HCT116 (cell line): ENCODE results near the gene GPR173. TPM values are rescaled to one million over a fixed set of nuclear protein-coding genes. Genes with fewer than 3 reads are reported as not detected.

ENCODE experiments used
- ATAC-seq: fragments of 200-7000 bp; cut with Tn5 transposase; 2 replicates; pipeline ENCODE4 v1.9.1; 2020; ENCODE audit warnings: mild to moderate bottlenecking, moderate library complexity
- BruUV-seq: library from RNA; stranded (reverse); fragments of 400-500 nt; replicated peaks from 2 replicates; lab custom pipeline; 2021; lab: Mats Ljungman, UMichigan
- CTCF ChIA-PET: fragments of 300-600 bp; sonication (Branson Sonifier 250); formaldehyde crosslinking; loops from one replicate; lab custom pipeline; 2021; ENCODE audit warnings: antibody characterized with exemption; lab: Charles Lee
- POLR2A ChIA-PET: fragments of 300-600, 350-600 bp; sonication (Branson Sonifier 250); formaldehyde crosslinking; loops from one replicate; lab custom pipeline; 2021; ENCODE audit warnings: antibody characterized with exemption; lab: Charles Lee
- RAD21 ChIA-PET, 2 experiments: fragments of 300-600 bp; sonication (Branson Sonifier 250); formaldehyde crosslinking; loops; one replicate each; lab custom pipeline; 2023; ENCODE audit warnings: low total read pairs in 2 of 2; ENCODE audit not compliant: uncharacterized antibody in 2 of 2, unreplicated experiment in 2 of 2, low non-redundant PET in 1 of 2; lab: Charles Lee
- DNase-seq: peaks from one replicate; pipeline ENCODE4 v3.0.0-alpha.2; 2010; ENCODE audit warnings: low read depth, low spot score
- H2AFZ ChIP-seq: fragments of 200-600 bp; shearing (Covaris generic), sonication (generic); 2 replicates; pipeline ENCODE4 v1.6.1; 2017; ENCODE audit warnings: low read depth, mixed run types, mixed read lengths, antibody characterized with exemption, low read length; ENCODE audit not compliant: poor library complexity, severe bottlenecking
- H3K27ac ChIP-seq: 2 replicates; pipeline ENCODE4 v1.5.1; 2012; ENCODE audit warnings: low read depth, low read length
- H3K27me3 ChIP-seq: fragments of 200-600 bp; sonication (generic); 2 replicates; pipeline ENCODE4 v1.6.1; 2016; ENCODE audit warnings: mixed run types, low read length, mixed read lengths; ENCODE audit not compliant: insufficient read depth
- H3K36me3 ChIP-seq, 2 experiments: fragments of 200-500 bp in 1 of 2; fragments of 200-600 bp in 1 of 2; sonication (Bioruptor generic) in 1 of 2; sonication (generic) in 1 of 2; 2 replicates each; pipeline versions ENCODE4 v1.5.1 to v1.6.1; 2014 to 2016; ENCODE audit warnings: low read length in 2 of 2, inconsistent platforms in 1 of 2, mixed read lengths in 1 of 2, mixed run types in 1 of 2; ENCODE audit not compliant: insufficient read depth in 2 of 2, control insufficient read depth in 1 of 2
- H3K4me1 ChIP-seq, 2 experiments: fragments of 200-600 bp in 1 of 2; sonication (generic) in 1 of 2; 2 replicates each; pipeline versions ENCODE4 v1.5.1 to v1.6.1; 2012 to 2017; ENCODE audit warnings: low read length in 2 of 2, inconsistent platforms in 1 of 2, mild to moderate bottlenecking in 1 of 2, mixed read lengths in 1 of 2, mixed run types in 1 of 2, moderate library complexity in 1 of 2; ENCODE audit not compliant: insufficient read depth in 2 of 2, control insufficient read depth in 1 of 2
- H3K4me2 ChIP-seq: fragments of 200-600 bp; sonication (generic); 2 replicates; pipeline ENCODE4 v1.6.1; 2017; ENCODE audit warnings: mixed run types, low read length, mixed read lengths
- H3K4me3 ChIP-seq, 2 experiments: fragments of 200-600 bp in 1 of 2; sonication (generic) in 1 of 2; replicated peaks in 1 of 2; 2 replicates each; pipeline ENCODE4 v1.5.1; 2011 to 2016; ENCODE audit warnings: low read length in 2 of 2, control low read depth in 1 of 2, low read depth in 1 of 2, mild to moderate bottlenecking in 1 of 2, mixed read lengths in 1 of 2, mixed run types in 1 of 2
- H3K79me2 ChIP-seq: fragments of 200-600 bp; sonication (generic); 2 replicates; pipeline ENCODE4 v1.6.1; 2017; ENCODE audit warnings: mild to moderate bottlenecking, mixed run types, low read length, moderate library complexity, mixed read lengths; ENCODE audit not compliant: insufficient read depth
- H3K9ac ChIP-seq: fragments of 200-600 bp; sonication (generic); 2 replicates; pipeline ENCODE4 v1.6.1; 2016; ENCODE audit warnings: low read length, mixed read lengths
- H3K9me2 ChIP-seq: fragments of 200-600 bp; sonication (generic), shearing (Covaris generic); 2 replicates; pipeline ENCODE4 v1.6.1; 2017; ENCODE audit warnings: mixed run types, mild to moderate bottlenecking, moderate library complexity; ENCODE audit not compliant: insufficient read depth
- H3K9me3 ChIP-seq, 2 experiments: fragments of 200-500 bp in 1 of 2; fragments of 200-600 bp in 1 of 2; sonication (Bioruptor generic) in 1 of 2; sonication (generic) in 1 of 2; 2 replicates each; pipeline ENCODE4 v1.6.1; 2014 to 2017; ENCODE audit warnings: low read length in 2 of 2, mixed read lengths in 2 of 2, inconsistent platforms in 1 of 2, low read depth in 1 of 2, mild to moderate bottlenecking in 1 of 2, mixed run types in 1 of 2, moderate library complexity in 1 of 2; ENCODE audit not compliant: control insufficient read depth in 1 of 2, insufficient read depth in 1 of 2
- H4K20me1 ChIP-seq: fragments of 200-600 bp; sonication (generic), shearing (Covaris generic); 2 replicates; pipeline ENCODE4 v1.6.1; 2017; ENCODE audit warnings: mixed run types, mild to moderate bottlenecking, moderate library complexity; ENCODE audit not compliant: insufficient read depth
- CBX3 ChIP-seq: IDR thresholded peaks from 2 replicates; pipeline ENCODE4 v1.6.1; 2012; ENCODE audit warnings: low read depth
- CEBPB ChIP-seq: IDR thresholded peaks from 2 replicates; pipeline ENCODE4 v1.6.1; 2012; ENCODE audit warnings: low read depth
- EGR1 ChIP-seq: IDR thresholded peaks from 2 replicates; pipeline ENCODE4 v1.6.1; 2012; ENCODE audit warnings: low read depth
- ELF1 ChIP-seq: IDR thresholded peaks from 2 replicates; pipeline ENCODE4 v1.6.1; 2012; ENCODE audit warnings: low read depth, borderline replicate concordance
- EZH2 ChIP-seq: fragments of 200-600 bp; sonication (generic); IDR thresholded peaks from 2 replicates; pipeline ENCODE4 v1.6.1; 2017; ENCODE audit warnings: antibody characterized with exemption, mixed run types
- EZH2phosphoT487 ChIP-seq: fragments of 200-600 bp; IDR thresholded peaks from 2 replicates; pipeline ENCODE4 v1.6.1; 2018; ENCODE audit warnings: antibody characterized with exemption, borderline replicate concordance
- FOSL1 ChIP-seq: IDR thresholded peaks from 2 replicates; pipeline ENCODE4 v1.6.1; 2012; ENCODE audit warnings: low read depth
- JUND ChIP-seq: IDR thresholded peaks from 2 replicates; pipeline ENCODE4 v1.6.1; 2012
- POLR2A ChIP-seq: IDR thresholded peaks from 2 replicates; pipeline ENCODE4 v1.7.0; 2011; ENCODE audit warnings: borderline replicate concordance; ENCODE audit not compliant: insufficient read depth, insufficient read length; ENCODE audit errors: extremely low read depth
- POLR2AphosphoS5 ChIP-seq: IDR thresholded peaks from 2 replicates; pipeline ENCODE4 v1.6.1; 2011; ENCODE audit warnings: mild to moderate bottlenecking, low read depth, low read length, moderate library complexity
- RAD21 ChIP-seq: IDR thresholded peaks from 2 replicates; pipeline ENCODE4 v1.6.1; 2012; ENCODE audit warnings: low read depth, mild to moderate bottlenecking
- SIN3A ChIP-seq: IDR thresholded peaks from 2 replicates; pipeline ENCODE4 v1.6.1; 2012; ENCODE audit warnings: low read depth
- TCF7L2 ChIP-seq: IDR thresholded peaks from 2 replicates; pipeline ENCODE4 v1.7.0; 2011; ENCODE audit warnings: borderline replicate concordance, inconsistent platforms; ENCODE audit not compliant: insufficient read depth, insufficient read length; ENCODE audit errors: extremely low read depth
- ZFX ChIP-seq: fragments of 450-650 bp; IDR thresholded peaks from 2 replicates; pipeline ENCODE4 v1.6.1; 2017
- ZNF274 ChIP-seq: fragments of 200-500 bp; sonication (Bioruptor generic); IDR thresholded peaks from 2 replicates; pipeline ENCODE4 v1.6.1; 2014; ENCODE audit warnings: mild to moderate bottlenecking, low read depth, low read length, inconsistent platforms
- intact Hi-C: fragments of 100-400 bp; cut with micrococcal nuclease; formaldehyde crosslinking; loops from 2 replicates; pipeline ENCODE4 v1.10.0; 2022
- total RNA-seq: library from RNA; stranded (reverse); gene quantifications from one replicate; pipeline ENCODE4 v1.2.1, GENCODE V29; 2021; ENCODE audit not compliant: unreplicated experiment
- TF ChIP-seq, protein P1 (sequence below), 3 experiments: fragments of 200-600 bp in 1 of 3; sonication (generic) in 1 of 3; IDR thresholded peaks in 2 of 3; conservative IDR thresholded peaks in 1 of 3; 2 replicates each; pipeline ENCODE4 v1.5.1; 2012 to 2017; ENCODE audit warnings: low read depth in 2 of 3, low read length in 2 of 3, antibody characterized with exemption in 1 of 3, borderline replicate concordance in 1 of 3, control low read depth in 1 of 3, mild to moderate bottlenecking in 1 of 3, mixed read lengths in 1 of 3, mixed run types in 1 of 3, moderate library complexity in 1 of 3; ENCODE audit not compliant: insufficient read depth in 1 of 3
- TF ChIP-seq, protein P2 (sequence below): IDR thresholded peaks from 2 replicates; pipeline ENCODE4 v1.6.1; 2012; ENCODE audit warnings: low read depth
- TF ChIP-seq, protein P3 (sequence below): IDR thresholded peaks from 2 replicates; pipeline ENCODE4 v1.6.1; 2012
- TF ChIP-seq, protein P4 (sequence below): IDR thresholded peaks from 2 replicates; pipeline ENCODE4 v1.6.1; 2012
- TF ChIP-seq, protein P5 (sequence below): IDR thresholded peaks from 2 replicates; pipeline ENCODE4 v1.6.1; 2011; ENCODE audit warnings: mild to moderate bottlenecking, low read length, moderate library complexity; ENCODE audit not compliant: insufficient replicate concordance; ENCODE audit errors: extremely low read depth

The GPR173 gene
- total RNA-seq, 1 experiment from 2014 or later = 3.4 TPM

DNA sequence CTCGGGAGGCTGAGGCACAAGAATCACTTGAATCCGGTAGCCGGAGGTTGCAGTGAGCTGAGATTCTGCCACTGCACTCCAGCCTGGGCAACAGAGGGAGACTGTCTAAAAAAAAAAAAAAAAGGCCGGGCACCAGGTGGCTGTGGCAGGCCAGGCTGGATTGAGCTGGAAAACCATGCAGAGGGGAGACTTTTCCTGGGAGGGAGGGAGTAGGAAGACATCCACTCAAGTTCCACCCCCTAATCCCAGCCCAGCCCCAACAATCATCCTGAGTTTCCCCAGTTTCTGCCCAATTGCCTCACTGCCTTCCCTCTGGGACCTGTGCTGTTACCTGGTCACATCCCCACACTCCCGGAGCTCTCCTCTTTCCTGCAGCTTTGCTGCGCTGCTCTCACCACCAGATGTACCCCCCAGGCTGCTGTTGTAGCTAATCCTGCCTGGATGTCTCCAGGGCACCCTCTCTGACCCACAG is 24.6 kb downstream of the GPR173 start:
- intact Hi-C loops = no loop called here
- ATAC-seq (peak; percentile 50), DNase-seq (peak; percentile 21)
- Histone ChIP-seq H3K4me3 (peak overlapping the region; percentile 11 to 60; a peak in 3 of 4 replicates), H3K79me2 (no peaks in the 10 kb centered on the region), H3K36me3 (no peaks in the 10 kb centered on the region), H3K9me3 (no peaks in the 10 kb centered on the region), H3K27ac (peak overlapping the region; percentile 63), H3K9ac (peak overlapping the region; percentile 59), H3K9me2 (no peaks in the 10 kb centered on the region), H4K20me1 (no peaks in the 10 kb centered on the region), H2AFZ (peak overlapping the region; percentile 74), H3K4me2 (peak overlapping the region; percentile 95), H3K27me3 (no peaks in the 10 kb centered on the region), H3K4me1 (peaks cover 4 to 26% of the 10 kb centered on the region in 2 experiments; a peak in 3 of 4 replicates)
- ChIA-PET CTCF (interaction anchor here (0.6 to 1.1 kb wide), 2 partner anchors 9 to 35 kb away, joined by 3 to 4 read pairs; no protein-coding TSS in a partner anchor), POLR2A (interaction anchor here (2.6 kb wide), 1 partner anchor 9 kb away, joined by 25 read pairs; the partner anchor contains the start of gene TSPYL2), RAD21 (interaction anchor here in 1 of 2 experiments (0.5 kb wide), 1 partner anchor 25 kb away, joined by 3 read pairs; no protein-coding TSS in a partner anchor)
- TF ChIP-seq, protein P1, sequence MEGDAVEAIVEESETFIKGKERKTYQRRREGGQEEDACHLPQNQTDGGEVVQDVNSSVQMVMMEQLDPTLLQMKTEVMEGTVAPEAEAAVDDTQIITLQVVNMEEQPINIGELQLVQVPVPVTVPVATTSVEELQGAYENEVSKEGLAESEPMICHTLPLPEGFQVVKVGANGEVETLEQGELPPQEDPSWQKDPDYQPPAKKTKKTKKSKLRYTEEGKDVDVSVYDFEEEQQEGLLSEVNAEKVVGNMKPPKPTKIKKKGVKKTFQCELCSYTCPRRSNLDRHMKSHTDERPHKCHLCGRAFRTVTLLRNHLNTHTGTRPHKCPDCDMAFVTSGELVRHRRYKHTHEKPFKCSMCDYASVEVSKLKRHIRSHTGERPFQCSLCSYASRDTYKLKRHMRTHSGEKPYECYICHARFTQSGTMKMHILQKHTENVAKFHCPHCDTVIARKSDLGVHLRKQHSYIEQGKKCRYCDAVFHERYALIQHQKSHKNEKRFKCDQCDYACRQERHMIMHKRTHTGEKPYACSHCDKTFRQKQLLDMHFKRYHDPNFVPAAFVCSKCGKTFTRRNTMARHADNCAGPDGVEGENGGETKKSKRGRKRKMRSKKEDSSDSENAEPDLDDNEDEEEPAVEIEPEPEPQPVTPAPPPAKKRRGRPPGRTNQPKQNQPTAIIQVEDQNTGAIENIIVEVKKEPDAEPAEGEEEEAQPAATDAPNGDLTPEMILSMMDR (IDR thresholded peaks at IDR 0.05 in 2 of 3, conservative IDR thresholded peaks at IDR 0.05 in 1 of 3; ENCODE audit: borderline replicate concordance in 1 of 3, insufficient read depth in 1 of 3, low read depth in 2 of 3, low read length in 2 of 3) = no peak
- TF ChIP-seq FOSL1 (no peak), ZFX (no peak), SIN3A (no peak), ZNF274 (no peak), CEBPB (no peak), POLR2A (no peak), EZH2phosphoT487 (no peak), TCF7L2 (no peak), RAD21 (no peak), EZH2 (no peak), EGR1 (no peak), ELF1 (no peak), JUND (no peak), POLR2AphosphoS5 (no peak), CBX3 (no peak)
- TF ChIP-seq, protein P2, sequence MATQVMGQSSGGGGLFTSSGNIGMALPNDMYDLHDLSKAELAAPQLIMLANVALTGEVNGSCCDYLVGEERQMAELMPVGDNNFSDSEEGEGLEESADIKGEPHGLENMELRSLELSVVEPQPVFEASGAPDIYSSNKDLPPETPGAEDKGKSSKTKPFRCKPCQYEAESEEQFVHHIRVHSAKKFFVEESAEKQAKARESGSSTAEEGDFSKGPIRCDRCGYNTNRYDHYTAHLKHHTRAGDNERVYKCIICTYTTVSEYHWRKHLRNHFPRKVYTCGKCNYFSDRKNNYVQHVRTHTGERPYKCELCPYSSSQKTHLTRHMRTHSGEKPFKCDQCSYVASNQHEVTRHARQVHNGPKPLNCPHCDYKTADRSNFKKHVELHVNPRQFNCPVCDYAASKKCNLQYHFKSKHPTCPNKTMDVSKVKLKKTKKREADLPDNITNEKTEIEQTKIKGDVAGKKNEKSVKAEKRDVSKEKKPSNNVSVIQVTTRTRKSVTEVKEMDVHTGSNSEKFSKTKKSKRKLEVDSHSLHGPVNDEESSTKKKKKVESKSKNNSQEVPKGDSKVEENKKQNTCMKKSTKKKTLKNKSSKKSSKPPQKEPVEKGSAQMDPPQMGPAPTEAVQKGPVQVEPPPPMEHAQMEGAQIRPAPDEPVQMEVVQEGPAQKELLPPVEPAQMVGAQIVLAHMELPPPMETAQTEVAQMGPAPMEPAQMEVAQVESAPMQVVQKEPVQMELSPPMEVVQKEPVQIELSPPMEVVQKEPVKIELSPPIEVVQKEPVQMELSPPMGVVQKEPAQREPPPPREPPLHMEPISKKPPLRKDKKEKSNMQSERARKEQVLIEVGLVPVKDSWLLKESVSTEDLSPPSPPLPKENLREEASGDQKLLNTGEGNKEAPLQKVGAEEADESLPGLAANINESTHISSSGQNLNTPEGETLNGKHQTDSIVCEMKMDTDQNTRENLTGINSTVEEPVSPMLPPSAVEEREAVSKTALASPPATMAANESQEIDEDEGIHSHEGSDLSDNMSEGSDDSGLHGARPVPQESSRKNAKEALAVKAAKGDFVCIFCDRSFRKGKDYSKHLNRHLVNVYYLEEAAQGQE = no peak
- TF ChIP-seq, protein P3, sequence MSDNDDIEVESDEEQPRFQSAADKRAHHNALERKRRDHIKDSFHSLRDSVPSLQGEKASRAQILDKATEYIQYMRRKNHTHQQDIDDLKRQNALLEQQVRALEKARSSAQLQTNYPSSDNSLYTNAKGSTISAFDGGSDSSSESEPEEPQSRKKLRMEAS = no peak
- TF ChIP-seq, protein P4, sequence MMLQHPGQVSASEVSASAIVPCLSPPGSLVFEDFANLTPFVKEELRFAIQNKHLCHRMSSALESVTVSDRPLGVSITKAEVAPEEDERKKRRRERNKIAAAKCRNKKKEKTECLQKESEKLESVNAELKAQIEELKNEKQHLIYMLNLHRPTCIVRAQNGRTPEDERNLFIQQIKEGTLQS = no peak
- TF ChIP-seq, protein P5, sequence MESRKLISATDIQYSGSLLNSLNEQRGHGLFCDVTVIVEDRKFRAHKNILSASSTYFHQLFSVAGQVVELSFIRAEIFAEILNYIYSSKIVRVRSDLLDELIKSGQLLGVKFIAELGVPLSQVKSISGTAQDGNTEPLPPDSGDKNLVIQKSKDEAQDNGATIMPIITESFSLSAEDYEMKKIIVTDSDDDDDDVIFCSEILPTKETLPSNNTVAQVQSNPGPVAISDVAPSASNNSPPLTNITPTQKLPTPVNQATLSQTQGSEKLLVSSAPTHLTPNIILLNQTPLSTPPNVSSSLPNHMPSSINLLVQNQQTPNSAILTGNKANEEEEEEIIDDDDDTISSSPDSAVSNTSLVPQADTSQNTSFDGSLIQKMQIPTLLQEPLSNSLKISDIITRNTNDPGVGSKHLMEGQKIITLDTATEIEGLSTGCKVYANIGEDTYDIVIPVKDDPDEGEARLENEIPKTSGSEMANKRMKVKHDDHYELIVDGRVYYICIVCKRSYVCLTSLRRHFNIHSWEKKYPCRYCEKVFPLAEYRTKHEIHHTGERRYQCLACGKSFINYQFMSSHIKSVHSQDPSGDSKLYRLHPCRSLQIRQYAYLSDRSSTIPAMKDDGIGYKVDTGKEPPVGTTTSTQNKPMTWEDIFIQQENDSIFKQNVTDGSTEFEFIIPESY = no peak
- BruUV-seq = no TSS peak
